Esophagus squamous epithelium (tissue), 4 donors: ENCODE data around the gene PAK4.

Experiments
- POLR2A ChIP-seq, 4 donors: fragments of 450-650 bp; IDR thresholded peaks; one replicate each; pipeline ENCODE4 v1.6.1; 2017; ENCODE audit warnings: antibody characterized with exemption in 4 of 4, mild to moderate bottlenecking in 4 of 4, moderate library complexity in 3 of 4
- TF ChIP-seq, protein P1 (sequence below), 6 experiments: fragments of 450-650 bp in 4 of 6; fragments of 200-600 bp in 2 of 6; sonication (generic) in 2 of 6; IDR thresholded peaks; one replicate each; pipeline ENCODE4 v1.5.1; 2016 to 2019; ENCODE audit warnings: antibody characterized with exemption in 6 of 6, mild to moderate bottlenecking in 4 of 6, moderate library complexity in 4 of 6

DNA sequence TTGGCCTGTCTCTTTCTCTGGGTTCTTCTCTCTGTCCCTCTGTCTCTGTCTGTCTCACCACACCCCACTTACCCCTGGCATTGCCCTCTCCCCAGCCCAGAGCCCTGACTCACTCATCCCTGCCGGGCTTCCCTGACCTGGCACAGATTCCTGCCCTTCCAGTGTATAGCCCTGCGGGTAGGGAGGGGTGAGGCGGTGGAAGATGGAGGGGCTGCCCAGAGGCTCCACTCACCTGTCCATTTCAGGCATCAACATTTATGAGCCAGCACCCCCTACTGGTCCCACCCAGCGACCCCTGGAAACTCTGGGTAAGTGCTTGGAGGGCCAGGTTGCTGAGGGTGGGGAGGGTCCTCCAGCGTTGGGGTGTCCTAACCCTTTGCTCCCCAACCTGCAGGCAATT lies 72.2 kb downstream of the PAK4 start:
- TF ChIP-seq, protein P1, sequence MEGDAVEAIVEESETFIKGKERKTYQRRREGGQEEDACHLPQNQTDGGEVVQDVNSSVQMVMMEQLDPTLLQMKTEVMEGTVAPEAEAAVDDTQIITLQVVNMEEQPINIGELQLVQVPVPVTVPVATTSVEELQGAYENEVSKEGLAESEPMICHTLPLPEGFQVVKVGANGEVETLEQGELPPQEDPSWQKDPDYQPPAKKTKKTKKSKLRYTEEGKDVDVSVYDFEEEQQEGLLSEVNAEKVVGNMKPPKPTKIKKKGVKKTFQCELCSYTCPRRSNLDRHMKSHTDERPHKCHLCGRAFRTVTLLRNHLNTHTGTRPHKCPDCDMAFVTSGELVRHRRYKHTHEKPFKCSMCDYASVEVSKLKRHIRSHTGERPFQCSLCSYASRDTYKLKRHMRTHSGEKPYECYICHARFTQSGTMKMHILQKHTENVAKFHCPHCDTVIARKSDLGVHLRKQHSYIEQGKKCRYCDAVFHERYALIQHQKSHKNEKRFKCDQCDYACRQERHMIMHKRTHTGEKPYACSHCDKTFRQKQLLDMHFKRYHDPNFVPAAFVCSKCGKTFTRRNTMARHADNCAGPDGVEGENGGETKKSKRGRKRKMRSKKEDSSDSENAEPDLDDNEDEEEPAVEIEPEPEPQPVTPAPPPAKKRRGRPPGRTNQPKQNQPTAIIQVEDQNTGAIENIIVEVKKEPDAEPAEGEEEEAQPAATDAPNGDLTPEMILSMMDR (IDR thresholded peaks at IDR 0.05) = peak in 1 of 6 experiments; percentile 4
- no peak for TF ChIP-seq POLR2A (IDR thresholded peaks at IDR 0.05)
